NCI-H2107 (cell line): ENCODE data around the gene MAGI3.
"Not testable (repeated sequence)": the region's sequence is repeated elsewhere in the genome, so short reads cannot be mapped to it uniquely, and the experiment has no call there.

ENCODE experiments used
- DNase-seq: peaks from one replicate; lab custom pipeline; 2025; lab: John Stamatoyannopoulos, UW

The MAGI3 gene

GRCh38 chr1:113694910-113695309 is 304.6 kb downstream of the MAGI3 start:
- DNase-seq, result no peak

- no peak for DNase-seq
Measured at GRCh38 chr1:113701429-113701828, 311.1 kb downstream of the MAGI3 start.

GRCh38 chr1:113714606-113715269 is 324.4 kb downstream of the MAGI3 start:
- no peak for DNase-seq

- DNase-seq, result not testable (repeated sequence)
Measured at GRCh38 chr1:113717506-113717905, 327.2 kb downstream of the MAGI3 start.

- DNase-seq, result not testable (repeated sequence)
Measured at GRCh38 chr1:113718621-113719020, 328.3 kb downstream of the MAGI3 start.

- no peak for DNase-seq
Measured at GRCh38 chr1:113721010-113721409, 330.7 kb downstream of the MAGI3 start.

- no peak for DNase-seq
Measured at GRCh38 chr1:113732802-113733201, 342.5 kb downstream of the MAGI3 start.

- DNase-seq, result no peak
Measured at GRCh38 chr1:113734357-113735055, 344.2 kb downstream of the MAGI3 start.
